Hematopoietic multipotent progenitor cell treated with erythropoietin and hydrocortisone succinate and interleukin-3 and kit ligand, for 15 days (in vitro differentiated cells): ENCODE results near the gene TOR1AIP1.
A peak's percentile ranks its signal among the peaks of the same experiment; 100 is the strongest.

Experiments used
- DNase-seq: peaks from one replicate; pipeline ENCODE4 v3.0.0-alpha.2; 2015; ENCODE audit warnings: low spot score

The TOR1AIP1 gene

GRCh38 chr1:179881642-179882252 lies 338 bp upstream of the TOR1AIP1 start:
- DNase-seq: no peak

DNA sequence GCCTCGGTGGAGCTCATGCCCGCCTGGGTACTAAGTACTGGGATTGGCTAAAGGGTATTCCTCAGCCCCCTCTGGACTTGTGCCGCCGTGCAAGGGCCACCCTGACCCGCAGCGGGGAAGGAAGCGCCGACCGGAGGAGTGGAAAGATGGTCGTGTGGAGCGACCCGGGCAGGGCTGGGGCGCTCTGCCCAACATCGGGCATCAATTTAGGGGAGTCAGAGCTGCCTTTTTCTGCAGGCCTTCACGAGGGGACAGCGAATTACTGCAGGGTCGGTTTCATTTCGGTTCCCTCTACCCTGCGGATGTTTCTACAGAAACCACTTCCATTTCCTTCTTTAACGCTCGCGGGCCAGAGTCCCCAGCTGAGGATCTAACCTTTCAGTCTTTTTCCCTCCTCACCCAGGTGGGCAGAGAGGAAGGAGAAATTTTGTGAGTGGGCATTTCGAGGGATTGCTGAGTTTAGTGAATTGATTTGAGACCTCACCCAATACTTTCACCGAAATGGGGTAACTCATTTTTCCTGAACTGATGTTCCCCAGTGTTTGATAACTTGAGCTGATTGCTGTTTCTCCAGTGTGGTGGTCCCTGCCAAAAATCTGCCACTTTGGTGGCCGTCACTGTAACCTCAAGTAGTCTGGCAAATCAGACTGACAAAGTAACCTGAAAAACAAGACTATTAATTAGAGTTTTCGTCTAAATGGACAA lies 1.1 kb downstream of the TOR1AIP1 start:
- DNase-seq: no peak

- no peak for DNase-seq
Observed at GRCh38 chr1:179883745-179884138, 1.7 kb downstream of the TOR1AIP1 start.

DNA sequence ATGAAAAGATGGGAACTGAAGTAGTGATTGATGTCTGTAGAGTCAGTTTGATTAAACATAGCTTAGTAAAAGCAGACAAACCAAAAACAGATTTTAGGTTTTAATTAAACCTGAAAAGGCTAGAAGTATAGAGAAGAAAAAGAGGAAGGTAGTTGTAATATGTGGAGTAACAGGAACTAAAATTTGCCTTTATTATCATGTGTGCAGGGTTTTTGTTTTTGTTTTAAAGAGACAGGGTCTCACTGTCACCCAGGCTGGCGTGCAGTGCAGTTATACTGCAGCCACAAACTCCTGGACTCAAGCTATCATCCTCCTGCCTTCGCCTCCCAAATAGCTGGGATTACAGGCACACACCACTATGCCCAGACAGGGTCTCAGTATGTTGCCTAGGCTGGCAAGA lies 6.0 kb downstream of the TOR1AIP1 start:
- no peak for DNase-seq

GRCh38 chr1:179889589-179889988 lies 7.5 kb downstream of the TOR1AIP1 start:
- DNase-seq: peak; percentile 55

DNA sequence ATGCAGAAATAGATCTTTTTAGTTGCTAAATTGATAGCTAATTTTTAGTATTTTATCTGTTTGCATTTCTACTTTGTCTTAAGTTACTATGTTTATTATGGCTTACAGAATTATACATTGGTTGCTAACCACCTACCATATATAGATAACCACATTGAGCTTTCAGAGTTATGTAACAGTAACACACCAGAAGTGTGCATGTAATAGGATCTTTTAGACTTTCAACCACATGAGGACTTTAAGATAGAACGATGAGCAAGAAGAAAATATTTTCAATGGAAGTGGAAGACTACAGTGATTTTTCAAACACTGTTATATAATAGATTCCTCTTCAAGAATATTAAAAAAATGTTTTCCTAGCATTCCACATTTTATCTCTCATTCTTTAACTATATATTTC lies 28.8 kb downstream of the TOR1AIP1 start:
- no peak for DNase-seq

DNA sequence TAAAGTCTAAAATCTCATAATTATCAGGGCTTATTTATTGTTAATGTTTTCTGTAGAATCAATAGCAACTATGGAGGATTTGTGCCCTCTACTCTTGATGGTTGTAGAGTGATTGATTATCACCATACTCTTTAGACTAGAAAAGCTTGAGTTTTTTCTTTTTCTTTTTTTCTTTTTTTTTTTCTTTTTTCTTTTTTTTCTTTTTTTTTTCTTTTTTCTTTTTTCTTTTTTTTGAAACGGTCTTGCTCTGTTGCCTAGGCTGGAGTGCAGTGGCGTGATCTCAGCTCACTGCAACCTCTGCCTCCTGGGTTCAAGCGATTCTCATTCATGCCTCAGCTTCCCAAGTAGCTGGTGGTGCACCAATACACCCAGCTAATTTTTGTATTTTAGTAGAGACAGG lies 29.7 kb downstream of the TOR1AIP1 start:
- no peak for DNase-seq

- DNase-seq: no peak
Observed at GRCh38 chr1:179917601-179918429, 35.7 kb downstream of the TOR1AIP1 start.

DNA sequence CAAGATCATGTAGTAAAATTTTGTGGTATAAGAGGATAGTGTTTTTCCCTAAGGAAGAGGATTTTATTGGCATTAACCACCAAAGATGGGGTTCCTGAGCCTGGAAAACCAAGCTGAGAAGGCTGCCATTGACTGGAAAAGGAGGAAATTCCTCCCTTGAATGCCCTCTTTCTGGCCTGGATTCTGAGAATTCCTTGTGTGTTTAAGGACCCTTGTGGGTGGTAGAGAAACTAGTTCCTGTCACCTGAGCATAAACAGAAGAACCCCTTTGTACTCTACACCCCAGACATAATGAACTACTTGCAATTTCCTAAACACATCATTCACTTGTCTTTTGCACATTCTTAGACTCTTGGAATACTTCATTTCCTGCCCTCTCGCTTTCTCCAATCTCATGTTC lies 39.4 kb downstream of the TOR1AIP1 start:
- DNase-seq: no peak

DNA sequence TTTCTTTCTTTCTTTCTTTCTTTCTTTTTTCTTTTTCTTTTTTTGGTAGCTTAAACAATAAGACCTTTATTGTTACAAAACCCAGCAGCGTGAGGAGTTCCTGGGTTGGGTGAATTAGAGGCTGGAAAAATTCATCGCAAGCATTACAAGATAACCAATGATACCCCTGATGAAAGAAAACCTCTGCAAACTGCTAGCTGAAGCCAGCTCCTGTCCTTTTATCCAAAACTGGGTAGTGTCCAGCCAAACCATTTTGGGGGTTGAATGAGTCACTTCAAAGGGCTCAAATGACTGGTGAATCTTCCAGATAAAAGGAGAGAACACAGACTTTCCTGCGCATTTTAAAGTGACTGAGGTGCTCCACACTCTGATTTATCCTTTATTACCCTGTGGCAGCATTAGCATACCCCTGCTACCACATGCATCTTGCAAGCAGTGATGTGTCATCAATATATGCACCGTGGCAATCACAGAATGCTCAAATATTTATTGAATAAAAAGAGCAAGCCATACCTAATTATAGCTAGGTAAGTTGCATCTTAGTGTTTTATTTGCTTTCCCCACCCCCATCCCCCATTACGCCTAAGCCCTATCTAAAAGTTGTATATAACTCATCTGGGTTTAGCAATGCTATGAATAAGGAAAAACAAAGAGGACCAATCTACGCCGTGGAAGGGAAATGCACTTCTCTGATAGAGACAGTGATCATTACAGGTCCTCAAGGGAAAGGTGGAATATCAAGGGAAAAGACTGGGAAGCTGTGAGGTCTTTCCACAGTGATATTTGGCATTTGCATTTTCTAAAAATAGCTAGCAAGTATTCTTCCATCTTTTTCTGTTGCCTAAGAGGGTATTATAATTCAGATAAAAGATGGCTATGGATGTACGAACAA lies 40.1 kb downstream of the TOR1AIP1 start:
- DNase-seq: no peak

DNA sequence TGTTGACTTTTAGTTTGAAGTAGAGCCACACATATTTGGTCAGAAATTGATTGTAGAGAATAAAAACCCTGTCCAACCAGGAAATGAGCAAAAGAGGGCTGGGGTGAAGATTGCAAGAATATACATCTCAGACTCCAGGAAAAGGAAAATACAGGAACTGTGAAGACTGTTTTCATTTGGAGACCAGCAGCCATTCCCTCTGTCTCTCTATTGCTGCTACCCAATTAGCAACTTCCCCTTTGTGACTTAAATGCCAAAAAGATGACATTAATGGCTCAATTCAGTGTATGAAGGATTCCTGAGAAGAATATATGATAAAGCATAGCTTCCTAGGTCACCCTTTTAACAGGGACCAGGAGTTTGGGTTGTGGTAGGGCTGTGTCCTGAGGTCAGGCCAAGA lies 40.9 kb downstream of the TOR1AIP1 start:
- DNase-seq: no peak

- DNase-seq: no peak
Observed at GRCh38 chr1:179924268-179924667, 42.2 kb downstream of the TOR1AIP1 start.

DNA sequence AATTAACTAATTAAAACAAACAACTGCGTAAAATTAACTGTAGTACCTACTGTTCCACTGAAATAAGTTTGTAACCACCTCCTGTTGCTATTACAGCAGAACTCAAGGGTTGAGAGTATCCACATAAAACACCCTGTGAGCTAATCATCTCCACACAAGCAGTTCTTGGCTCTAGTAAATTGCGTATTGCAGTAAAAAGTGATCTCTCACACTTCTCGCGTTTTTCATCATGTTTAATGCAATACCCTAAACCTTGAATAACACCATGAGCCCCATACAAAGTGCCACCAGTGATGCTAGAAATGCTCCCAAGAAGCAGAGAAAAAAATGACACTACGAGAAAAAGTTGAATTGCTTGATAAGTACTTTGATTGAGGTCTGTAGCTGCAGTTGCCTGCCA lies 43.2 kb downstream of the TOR1AIP1 start:
- no peak for DNase-seq

GRCh38 chr1:179925922-179926849 lies 44.1 kb downstream of the TOR1AIP1 start:
- DNase-seq: no peak

DNA sequence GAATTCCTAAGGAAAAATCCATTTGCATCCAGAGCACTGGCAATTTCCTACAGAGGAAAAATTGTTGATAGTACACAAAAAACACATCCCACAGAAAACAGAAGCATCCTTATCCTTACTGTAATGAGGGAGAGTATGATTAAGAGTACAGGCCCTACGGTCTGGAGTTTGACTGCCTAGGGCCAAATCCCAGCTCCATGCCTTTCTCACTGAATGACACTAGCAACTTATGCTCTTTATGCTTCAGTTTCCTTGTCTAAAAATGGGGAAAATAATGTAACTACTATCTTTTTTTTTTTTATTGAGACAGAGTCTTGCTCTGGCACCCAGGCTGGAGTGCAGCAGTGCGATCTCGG lies 44.7 kb downstream of the TOR1AIP1 start:
- DNase-seq: no peak

DNA sequence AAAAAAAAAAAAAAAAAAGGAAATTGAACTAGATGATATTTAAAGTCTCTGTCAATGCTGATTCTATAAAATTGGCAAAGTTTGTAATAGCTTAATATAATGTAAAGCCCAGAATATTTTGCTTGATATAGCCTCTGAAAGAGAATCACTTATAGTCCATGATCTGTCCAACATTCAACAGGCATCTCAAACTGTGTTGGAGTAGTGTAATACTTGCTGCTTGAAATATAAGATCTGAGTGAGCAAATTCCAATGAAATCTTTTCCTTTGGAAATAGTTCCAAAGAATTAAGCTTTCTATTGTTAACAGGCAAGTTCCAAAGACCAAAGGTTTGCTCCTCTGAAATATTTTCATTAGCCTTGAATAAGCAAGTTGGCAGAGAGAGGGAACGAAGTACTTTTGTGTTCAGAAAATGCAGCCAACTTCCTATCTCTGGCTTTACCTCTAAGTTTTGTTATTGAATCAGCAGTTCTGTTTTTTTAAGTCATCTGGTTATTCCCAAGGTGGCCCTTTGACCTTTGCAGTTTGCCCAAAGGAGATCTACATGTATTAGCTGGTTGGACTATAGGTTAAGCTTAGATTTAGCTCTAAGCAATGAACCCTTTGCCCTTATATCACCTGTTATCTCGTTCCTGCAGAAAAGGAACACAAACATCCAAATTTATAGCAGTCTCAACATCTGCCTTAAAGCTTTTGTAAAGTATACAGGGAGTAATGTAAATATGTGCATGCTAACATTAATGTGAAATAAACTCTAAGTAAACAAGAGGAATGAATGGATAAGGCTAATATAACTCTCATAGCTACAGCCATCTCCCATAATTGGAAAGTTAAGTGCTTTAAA lies 48.1 kb downstream of the TOR1AIP1 start:
- no peak for DNase-seq

DNA sequence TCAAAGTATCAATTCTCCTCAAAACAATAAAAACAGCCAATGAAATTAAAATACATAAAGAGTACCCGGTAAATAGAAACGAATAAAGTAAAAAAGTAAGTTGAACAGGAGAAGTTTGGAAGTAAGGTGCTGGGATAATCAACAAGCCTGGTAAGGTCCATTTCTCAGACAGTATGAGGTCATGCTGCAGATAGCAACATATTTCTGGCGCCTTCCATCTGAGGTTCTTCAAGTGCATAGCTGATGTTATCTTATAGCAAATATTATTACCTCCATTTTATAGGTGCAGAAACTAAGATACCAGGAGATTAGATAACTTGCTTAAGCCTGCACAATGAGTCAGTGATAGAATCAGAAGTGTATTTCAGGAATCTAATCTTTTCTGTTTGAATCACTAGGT lies 48.8 kb downstream of the TOR1AIP1 start:
- DNase-seq: no peak

DNA sequence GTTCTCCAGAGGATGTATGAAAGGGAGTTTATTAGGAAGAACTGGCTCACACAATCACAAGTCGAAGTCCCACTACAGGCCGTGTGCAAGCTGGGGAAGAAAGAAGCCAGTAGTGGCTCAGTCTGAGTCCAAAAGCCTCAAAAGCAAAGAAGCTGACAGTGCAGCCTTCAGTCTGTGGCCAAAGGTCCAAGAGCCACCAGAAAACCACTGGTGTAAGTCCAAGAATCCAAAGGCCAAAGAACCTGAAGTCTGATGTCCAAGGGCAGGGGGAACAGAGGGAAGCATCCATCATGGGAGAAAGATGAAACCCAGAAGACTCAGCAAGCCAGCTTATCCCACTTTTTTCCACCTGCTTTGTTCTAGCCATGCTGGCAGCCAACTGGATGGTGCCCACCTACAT lies 51.1 kb downstream of the TOR1AIP1 start:
- DNase-seq: no peak

DNA sequence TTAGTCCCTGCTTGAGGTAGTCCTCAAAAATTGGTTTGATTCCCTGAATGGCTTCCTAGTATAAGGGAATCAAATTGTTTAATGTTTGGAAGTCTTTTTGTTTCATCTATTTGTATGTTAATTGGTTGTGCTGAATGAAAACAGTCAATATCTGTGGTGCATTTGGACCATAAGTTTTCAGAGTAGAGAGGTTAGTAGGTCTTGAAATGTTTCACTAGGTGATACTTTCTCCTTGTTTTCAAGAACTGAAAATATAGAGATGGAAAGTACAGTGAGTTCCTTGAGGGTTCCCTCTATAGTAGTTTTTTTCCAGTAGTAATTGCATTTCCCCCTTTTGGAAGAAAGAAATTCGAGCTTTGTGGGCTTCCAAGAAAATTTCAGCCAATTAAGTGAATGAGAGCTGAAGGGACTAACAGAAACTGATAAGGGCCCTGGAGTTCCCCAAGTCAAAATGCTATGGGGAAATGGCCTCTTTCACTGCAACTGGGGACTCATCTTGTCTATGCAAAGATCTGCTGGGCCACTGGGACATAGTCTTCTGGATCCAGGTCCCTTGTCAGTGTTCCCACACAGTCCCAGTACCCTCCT lies 53.9 kb downstream of the TOR1AIP1 start:
- DNase-seq: no peak
